Breast epithelium (tissue), 4 donors: ENCODE measurements around the gene TRIM38. TPM values are rescaled to one million over a fixed set of nuclear protein-coding genes. Genes with fewer than 3 reads are reported as not detected.

ENCODE experiments used
- DNase-seq, 2 donors: peaks; one replicate each; pipeline ENCODE4 v3.0.0-alpha.2; 2019; ENCODE audit warnings: low spot score in 2 of 2
- H3K27ac ChIP-seq, 2 donors: fragments of 200-600 bp; sonication (generic) in 1 of 2; one replicate each; pipeline ENCODE4 v1.5.1; 2016 to 2019; ENCODE audit warnings: mild to moderate bottlenecking in 1 of 2
- H3K27me3 ChIP-seq, 2 donors: fragments of 200-600 bp; sonication (generic) in 1 of 2; one replicate each; pipeline versions ENCODE4 v1.5.1 to v1.6.0; 2017 to 2019; ENCODE audit warnings: control low read depth in 1 of 2, mild to moderate bottlenecking in 1 of 2
- H3K36me3 ChIP-seq: fragments of 200-600 bp; one replicate; pipeline ENCODE4 v1.5.1; 2019
- H3K4me1 ChIP-seq, 2 donors: fragments of 200-600 bp; sonication (generic); one replicate each; pipeline ENCODE4 v1.5.1; 2016 to 2019; ENCODE audit warnings: control low read depth in 1 of 2
- H3K4me3 ChIP-seq, 3 donors: fragments of 200-600 bp; sonication (generic); 1 replicate in 2 of 3; 2 replicates in 1 of 3; pipeline ENCODE4 v1.5.1; 2016 to 2019; ENCODE audit warnings: mild to moderate bottlenecking in 3 of 3, moderate library complexity in 2 of 3
- H3K9me3 ChIP-seq, 2 donors: fragments of 200-600 bp; sonication (generic) in 1 of 2; one replicate each; pipeline ENCODE4 v1.5.1; 2016 to 2019; ENCODE audit warnings: control low read depth in 1 of 2
- CTCF ChIP-seq, 3 donors: fragments of 450-650 bp; IDR thresholded peaks; one replicate each; pipeline ENCODE4 v1.5.1; 2016 to 2017; ENCODE audit warnings: antibody characterized with exemption in 3 of 3, mild to moderate bottlenecking in 3 of 3, moderate library complexity in 3 of 3
- POLR2A ChIP-seq: fragments of 450-650 bp; IDR thresholded peaks from one replicate; pipeline ENCODE4 v1.6.1; 2016; ENCODE audit warnings: antibody characterized with exemption, mild to moderate bottlenecking, moderate library complexity
- POLR2AphosphoS5 ChIP-seq, 3 donors: sonication (generic); formaldehyde crosslinking; IDR thresholded peaks; one replicate each; pipeline ENCODE4 v1.6.1; 2017; ENCODE audit warnings: antibody characterized with exemption in 3 of 3
- intact Hi-C: fragments of 100-400 bp; cut with DNase I; formaldehyde crosslinking; loops from one replicate; pipeline ENCODE4 v1.15.1; 2023; ENCODE audit warnings: low total_unique reads
- total RNA-seq, 3 donors: library from RNA; depleted of rRNA; stranded (reverse); fragments of >200 nt; gene quantifications; one replicate each; pipeline ENCODE4 v1.1.0, GENCODE V29; 2016

The TRIM38 gene
- total RNA-seq, 3 donors from 2014 or later: 11.8 to 16.2 (median 12.1) TPM

- H3K36me3 ChIP-seq: no peaks in the 10 kb centered on the region
- no peak overlapping the region for H3K4me3 ChIP-seq
- no peak for DNase-seq
- no peak for TF ChIP-seq POLR2AphosphoS5 (IDR thresholded peaks at IDR 0.05)
- TF ChIP-seq POLR2A: no peak
- no peak for TF ChIP-seq CTCF (IDR thresholded peaks at IDR 0.05)
- intact Hi-C loops: no loop called here
- no peaks in the 10 kb centered on the region for H3K4me1 ChIP-seq
- no peak overlapping the region for H3K27ac ChIP-seq
- H3K27me3 ChIP-seq: no peaks in the 10 kb centered on the region
- no peaks in the 10 kb centered on the region for H3K9me3 ChIP-seq
Observed at GRCh38 chr6:25949695-25950094, 12.9 kb upstream of the TRIM38 start.

- no peak for TF ChIP-seq POLR2AphosphoS5 (IDR thresholded peaks at IDR 0.05)
- no peak for TF ChIP-seq POLR2A
- no peak for TF ChIP-seq CTCF (IDR thresholded peaks at IDR 0.05)
- Histone ChIP-seq H3K4me1 (no peaks in the 10 kb centered on the region), H3K36me3 (no peaks in the 10 kb centered on the region), H3K9me3 (no peaks in the 10 kb centered on the region), H3K4me3 (no peak overlapping the region), H3K27me3 (no peaks in the 10 kb centered on the region), H3K27ac (no peak overlapping the region)
- intact Hi-C loops: no loop called here
- DNase-seq: no peak
Observed at GRCh38 chr6:25950297-25950696, 12.3 kb upstream of the TRIM38 start.

GRCh38 chr6:25951296-25952032, 11.1 kb upstream of the TRIM38 start:
- TF ChIP-seq POLR2AphosphoS5 (IDR thresholded peaks at IDR 0.05) (no peak), CTCF (IDR thresholded peaks at IDR 0.05) (no peak), POLR2A (no peak)
- DNase-seq: no peak
- Histone ChIP-seq H3K9me3 (no peaks in the 10 kb centered on the region), H3K4me1 (no peaks in the 10 kb centered on the region), H3K27me3 (no peaks in the 10 kb centered on the region), H3K4me3 (no peak overlapping the region), H3K36me3 (no peaks in the 10 kb centered on the region), H3K27ac (no peak overlapping the region)
- intact Hi-C loops: no loop called here

GRCh38 chr6:25952535-25952934, 10.1 kb upstream of the TRIM38 start:
- H3K9me3 ChIP-seq: no peaks in the 10 kb centered on the region
- no peaks in the 10 kb centered on the region for H3K36me3 ChIP-seq
- intact Hi-C loops: no loop called here
- H3K27ac ChIP-seq: no peak overlapping the region
- no peaks in the 10 kb centered on the region for H3K4me1 ChIP-seq
- TF ChIP-seq POLR2A: no peak
- TF ChIP-seq POLR2AphosphoS5 (IDR thresholded peaks at IDR 0.05): no peak
- no peak for TF ChIP-seq CTCF (IDR thresholded peaks at IDR 0.05)
- H3K27me3 ChIP-seq: no peaks in the 10 kb centered on the region
- no peak overlapping the region for H3K4me3 ChIP-seq
- no peak for DNase-seq

- TF ChIP-seq POLR2AphosphoS5 (IDR thresholded peaks at IDR 0.05) (no peak), POLR2A (no peak)
- Histone ChIP-seq H3K36me3 (no peaks in the 10 kb centered on the region), H3K4me1 (no peaks in the 10 kb centered on the region), H3K4me3 (no peak overlapping the region), H3K27me3 (no peaks in the 10 kb centered on the region), H3K27ac (no peak overlapping the region), H3K9me3 (peaks cover 0 to 4% of the 10 kb centered on the region in 2 donors)
- intact Hi-C loops: no loop called here
- DNase-seq: no peak
Observed at GRCh38 chr6:25953733-25954132, 8.9 kb upstream of the TRIM38 start.
